GM18519 (cell line): ENCODE data around the gene KIRREL3.

Source experiments
- ATAC-seq: cut with Tn5 transposase; IDR thresholded peaks from one replicate; pipeline ENCODE4 v1.9.1; 2021; ENCODE audit warnings: mild to moderate bottlenecking, moderate library complexity; ENCODE audit not compliant: unreplicated experiment, low FRiP score

The KIRREL3 gene

GRCh38 chr11:126465573-126466188 is 534.9 kb downstream of the KIRREL3 start:
- no peak for ATAC-seq

- no peak for ATAC-seq
These were observed 535.8 kb downstream of the KIRREL3 start for GRCh38 chr11:126464796-126465195.

- ATAC-seq = no peak
These were observed 538.1 kb downstream of the KIRREL3 start for GRCh38 chr11:126462422-126462821.

- ATAC-seq = no peak
These were observed 538.6 kb downstream of the KIRREL3 start for GRCh38 chr11:126461996-126462395.

GRCh38 chr11:126461096-126461440 is 539.5 kb downstream of the KIRREL3 start:
- ATAC-seq = no peak

GRCh38 chr11:126460417-126461095 is 540.0 kb downstream of the KIRREL3 start:
- no peak for ATAC-seq

- ATAC-seq = no peak
These were observed 540.8 kb downstream of the KIRREL3 start for GRCh38 chr11:126459691-126460281.

GRCh38 chr11:126457817-126458216 is 542.8 kb downstream of the KIRREL3 start:
- ATAC-seq = no peak

GRCh38 chr11:126456783-126457542 is 543.6 kb downstream of the KIRREL3 start:
- no peak for ATAC-seq

GRCh38 chr11:126456089-126456488 is 544.5 kb downstream of the KIRREL3 start:
- no peak for ATAC-seq

GRCh38 chr11:126452241-126453101 is 548.1 kb downstream of the KIRREL3 start:
- ATAC-seq = no peak

- no peak for ATAC-seq
These were observed 549.3 kb downstream of the KIRREL3 start for GRCh38 chr11:126451211-126451802.

GRCh38 chr11:126450806-126451205 is 549.8 kb downstream of the KIRREL3 start:
- ATAC-seq = no peak

GRCh38 chr11:126450198-126450597 is 550.4 kb downstream of the KIRREL3 start:
- no peak for ATAC-seq

- ATAC-seq = no peak
These were observed 554.0 kb downstream of the KIRREL3 start for GRCh38 chr11:126446581-126446980.

GRCh38 chr11:126444072-126444471 is 556.5 kb downstream of the KIRREL3 start:
- ATAC-seq = no peak

- no peak for ATAC-seq
These were observed 557.5 kb downstream of the KIRREL3 start for GRCh38 chr11:126443120-126443519.

GRCh38 chr11:126440792-126441514 is 559.6 kb downstream of the KIRREL3 start:
- ATAC-seq = peak; percentile 62

GRCh38 chr11:126440276-126440675 is 560.3 kb downstream of the KIRREL3 start:
- no peak for ATAC-seq
